Lung (tissue), 12 donors: ENCODE measurements around the gene CSGALNACT2. TPM values are rescaled to one million over a fixed set of nuclear protein-coding genes. Genes with fewer than 3 reads are reported as not detected.

Experiments used
- ATAC-seq: fragments of 200-7000 bp; cut with Tn5 transposase; one replicate; pipeline ENCODE4 v1.9.1; 2020; ENCODE audit warnings: moderate number of reproducible peaks; ENCODE audit not compliant: insufficient read depth, low FRiP score
- DNase-seq, 3 donors: peaks; one replicate each; pipeline ENCODE4 v3.0.0-alpha.2; 2013 to 2017
- H3K27ac ChIP-seq, 2 donors: one replicate each; pipeline ENCODE4 v1.5.1; 2013; ENCODE audit warnings: mild to moderate bottlenecking in 2 of 2, moderate library complexity in 2 of 2, control low read depth in 1 of 2, inconsistent platforms in 1 of 2, low read depth in 1 of 2, low read length in 1 of 2
- H3K27me3 ChIP-seq, 3 donors: one replicate each; pipeline ENCODE4 v1.5.1; 2013; ENCODE audit warnings: low read length in 2 of 3; ENCODE audit not compliant: control insufficient read depth in 3 of 3, insufficient read depth in 3 of 3
- H3K36me3 ChIP-seq, 4 donors: one replicate each; pipeline ENCODE4 v1.5.1; 2013; ENCODE audit warnings: low read length in 4 of 4, mild to moderate bottlenecking in 1 of 4, moderate library complexity in 1 of 4; ENCODE audit not compliant: control insufficient read depth in 4 of 4, insufficient read depth in 4 of 4
- H3K4me1 ChIP-seq, 5 donors: one replicate each; pipeline ENCODE4 v1.5.1; 2013; ENCODE audit warnings: low read length in 5 of 5, mild to moderate bottlenecking in 2 of 5, moderate library complexity in 1 of 5; ENCODE audit not compliant: control insufficient read depth in 5 of 5, insufficient read depth in 5 of 5
- H3K4me3 ChIP-seq: one replicate; pipeline ENCODE4 v1.5.1; 2013; ENCODE audit warnings: mild to moderate bottlenecking, control low read depth, moderate library complexity
- H3K9ac ChIP-seq, 2 donors: one replicate each; pipeline ENCODE4 v1.5.1; 2013; ENCODE audit warnings: low read length in 2 of 2, control low read depth in 1 of 2; ENCODE audit not compliant: insufficient read depth in 1 of 2
- H3K9me3 ChIP-seq, 4 donors: one replicate each; pipeline ENCODE4 v1.5.1; 2013; ENCODE audit warnings: low read length in 3 of 4, mild to moderate bottlenecking in 1 of 4, moderate library complexity in 1 of 4; ENCODE audit not compliant: control insufficient read depth in 4 of 4, insufficient read depth in 3 of 4
- CTCF ChIP-seq: IDR thresholded peaks from 2 replicates; pipeline ENCODE4 v1.5.1; 2012; ENCODE audit warnings: mild to moderate bottlenecking; ENCODE audit errors: control extremely low read depth, extremely low read depth
- WGBS, 2 donors: extraction: QIAGEN DNeasy Blood & Tissue Kit; methylation state at CpG; one replicate each; pipeline ENCODE4 v1.1.7; 2013; 5-methylcytosine and 5-hydroxymethylcytosine counted together
- polyA plus RNA-seq, 2 donors: library from polyadenylated mRNA; stranded (reverse); fragments of 200-250 nt; gene quantifications; one replicate each; pipeline ENCODE4 v1.2.1, GENCODE V29; 2013
- total RNA-seq, 2 donors: library from RNA; depleted of rRNA in 1 of 2; stranded (reverse); fragments of >200 nt in 1 of 2; gene quantifications; one replicate each; pipeline ENCODE4 v1.2.1, GENCODE V29; 2014 to 2021
- donor health status: control.
- donor health status: control.
- donor health status: Bipolar disorder and iron deficiency.
- donor health status: healthy.
- donor health status: DM: yes; HTN: yes; CAD: no.

CSGALNACT2 gene
- total and polyA plus RNA-seq, 4 donors = 9.8 to 48.4 (median 33.3) TPM

GRCh38 chr10:43196131-43196980, 58.1 kb downstream of the CSGALNACT2 start:
- H3K9ac ChIP-seq = no peak overlapping the region
- H3K36me3 ChIP-seq = peaks cover 0 to 5% (median 1%) of the 10 kb centered on the region in 4 donors
- ATAC-seq (no peak), DNase-seq (peak in 1 of 3 donors; percentile 12)
- no peak for TF ChIP-seq CTCF
- no peak overlapping the region for H3K27ac ChIP-seq
- no peaks in the 10 kb centered on the region for H3K9me3 ChIP-seq
- H3K27me3 ChIP-seq = no peaks in the 10 kb centered on the region
- WGBS, 2 donors = 93 to 94% methylated on average over 19 to 20 of the region's 20 CpGs
- peaks cover 0 to 3% (median under 1%) of the 10 kb centered on the region in 5 donors for H3K4me1 ChIP-seq
- no peak overlapping the region for H3K4me3 ChIP-seq

GRCh38 chr10:43196981-43197833, 59.0 kb downstream of the CSGALNACT2 start:
- TF ChIP-seq CTCF = no peak
- Histone ChIP-seq H3K27me3 (no peaks in the 10 kb centered on the region), H3K4me3 (no peak overlapping the region), H3K4me1 (peaks cover 0 to 9% (median 6%) of the 10 kb centered on the region in 5 donors), H3K36me3 (peaks cover 0 to 5% (median under 1%) of the 10 kb centered on the region in 4 donors), H3K9ac (no peak overlapping the region), H3K9me3 (no peaks in the 10 kb centered on the region), H3K27ac (no peak overlapping the region)
- DNase-seq (peak in 1 of 3 donors; percentile 8), ATAC-seq (no peak)
- WGBS, 2 donors = 93 to 94% methylated on average over 20 of the region's 20 CpGs

- Histone ChIP-seq H3K36me3 (peaks cover 0 to 1% (median 0%) of the 10 kb centered on the region in 4 donors), H3K9ac (no peak overlapping the region), H3K4me3 (no peak overlapping the region), H3K9me3 (no peaks in the 10 kb centered on the region), H3K27ac (no peak overlapping the region), H3K27me3 (no peaks in the 10 kb centered on the region), H3K4me1 (peaks cover 0 to 11% (median 6%) of the 10 kb centered on the region in 5 donors)
- TF ChIP-seq CTCF = no peak
- peak in 1 of 3 donors; percentile 13 for DNase-seq
- no peak for ATAC-seq
- 81 to 84% methylated on average over 15 of the region's 15 CpGs for WGBS, 2 donors
Measured at GRCh38 chr10:43197834-43198681, 59.8 kb downstream of the CSGALNACT2 start.
